Duodenal mucosa (tissue), 2 donors: ENCODE data around the gene SPDYE2.
"Not testable (repeated sequence)": the region's sequence is repeated elsewhere in the genome, so short reads cannot be mapped to it uniquely, and the experiment has no call there.

Experiments used
- H3K27ac ChIP-seq: one replicate; pipeline ENCODE4 v1.7.0; 2013; ENCODE audit warnings: low read depth, low read length
- H3K27me3 ChIP-seq, 2 donors: one replicate each; pipeline ENCODE4 v1.7.0; 2013; ENCODE audit warnings: low read length in 2 of 2, control low read depth in 1 of 2; ENCODE audit not compliant: insufficient read depth in 2 of 2, control insufficient read depth in 1 of 2
- H3K36me3 ChIP-seq, 2 donors: one replicate each; pipeline ENCODE4 v1.7.0; 2013; ENCODE audit warnings: low read length in 2 of 2, control low read depth in 1 of 2; ENCODE audit not compliant: insufficient read depth in 2 of 2, control insufficient read depth in 1 of 2
- H3K4me1 ChIP-seq, 2 donors: one replicate each; pipeline ENCODE4 v1.7.0; 2013; ENCODE audit warnings: low read length in 2 of 2, control low read depth in 1 of 2; ENCODE audit not compliant: insufficient read depth in 2 of 2, control insufficient read depth in 1 of 2
- H3K4me3 ChIP-seq, 2 donors: one replicate each; pipeline ENCODE4 v1.7.0; 2013; ENCODE audit warnings: low read length in 2 of 2, low read depth in 1 of 2
- H3K9ac ChIP-seq, 2 donors: one replicate each; pipeline ENCODE4 v1.7.0; 2013; ENCODE audit warnings: low read length in 2 of 2, low read depth in 1 of 2
- H3K9me3 ChIP-seq, 2 donors: one replicate each; pipeline ENCODE4 v1.7.0; 2013; ENCODE audit warnings: low read length in 2 of 2, control low read depth in 1 of 2; ENCODE audit not compliant: control insufficient read depth in 1 of 2

SPDYE2 gene

GRCh38 chr7:102550808-102551422, at the start of gene SPDYE2:
SPDYE2 (plus strand) TSS chr7:102551226; CDS start chr7:102553256, 2,030 bp downstream.
- H3K27me3 ChIP-seq, H3K9me3 ChIP-seq, H3K27ac ChIP-seq, H3K4me3 ChIP-seq, H3K9ac ChIP-seq, H3K36me3 ChIP-seq, H3K4me1 ChIP-seq: not testable (repeated sequence)

DNA sequence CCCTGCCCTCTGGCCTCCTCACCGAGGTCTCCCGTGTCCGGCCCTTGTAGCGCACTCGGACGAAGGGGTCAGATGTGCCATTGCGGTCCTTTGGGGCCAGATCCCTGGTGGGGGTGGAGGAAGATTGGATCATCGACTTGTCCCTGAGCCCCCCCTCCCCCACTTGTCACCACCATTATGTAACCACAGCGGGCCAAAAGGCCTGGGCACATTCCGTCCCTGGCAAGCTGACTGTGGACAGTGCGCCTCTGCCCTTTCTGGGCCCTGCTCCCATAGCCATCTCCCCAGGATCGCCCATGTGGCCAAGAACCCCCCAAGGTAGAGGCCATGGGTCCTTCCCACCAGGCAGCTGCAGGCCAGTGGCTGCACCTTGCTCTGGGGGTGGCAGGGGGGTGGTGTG, 47.9 kb upstream of the SPDYE2 start:
- H3K27me3 ChIP-seq, H3K4me1 ChIP-seq, H3K27ac ChIP-seq, H3K9ac ChIP-seq, H3K36me3 ChIP-seq, H3K9me3 ChIP-seq, H3K4me3 ChIP-seq: not testable (repeated sequence)

DNA sequence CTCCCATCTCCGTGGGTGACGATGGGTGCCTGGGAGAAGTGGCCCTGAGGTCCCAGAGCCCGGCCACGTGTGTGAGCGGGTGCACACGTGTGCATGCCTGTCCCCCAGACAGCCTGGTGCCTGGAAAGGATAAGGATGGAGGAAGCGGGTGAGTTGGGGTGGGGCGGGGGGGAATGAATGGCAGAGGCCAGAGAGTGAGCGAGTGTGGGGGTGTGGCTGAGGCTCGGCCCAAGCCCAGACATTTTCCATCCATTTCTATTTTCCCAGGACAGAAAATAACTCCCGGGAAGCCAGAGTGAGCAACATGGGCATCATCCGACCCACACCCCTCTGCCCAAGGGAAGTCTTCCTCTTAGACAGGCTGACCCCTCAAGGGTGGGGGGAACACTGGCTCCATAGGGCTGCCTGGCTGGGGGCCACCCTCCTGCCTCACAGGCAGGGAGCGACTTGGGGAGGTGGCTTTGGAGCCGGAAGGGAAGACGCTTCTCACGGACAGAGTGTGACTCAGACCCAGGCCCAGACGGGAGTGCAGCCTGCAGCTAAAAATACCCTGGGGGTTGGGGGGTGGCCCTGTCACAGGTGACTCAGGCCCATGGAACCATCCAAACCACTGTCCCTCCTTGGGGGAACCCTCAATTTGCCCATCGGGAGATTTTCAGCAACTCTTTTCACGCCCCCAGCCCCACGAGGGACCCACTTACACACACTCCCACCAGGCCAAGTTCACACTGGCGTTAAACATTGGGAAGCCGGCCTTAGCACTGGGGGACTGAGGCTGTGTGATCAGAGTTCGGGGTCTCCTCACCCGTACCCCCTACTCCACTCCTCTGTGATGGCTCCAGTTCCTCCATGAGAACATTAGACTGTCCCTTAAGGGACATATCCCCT, 45.5 kb upstream of the SPDYE2 start:
- not testable (repeated sequence) for H3K27ac ChIP-seq, H3K9ac ChIP-seq

DNA sequence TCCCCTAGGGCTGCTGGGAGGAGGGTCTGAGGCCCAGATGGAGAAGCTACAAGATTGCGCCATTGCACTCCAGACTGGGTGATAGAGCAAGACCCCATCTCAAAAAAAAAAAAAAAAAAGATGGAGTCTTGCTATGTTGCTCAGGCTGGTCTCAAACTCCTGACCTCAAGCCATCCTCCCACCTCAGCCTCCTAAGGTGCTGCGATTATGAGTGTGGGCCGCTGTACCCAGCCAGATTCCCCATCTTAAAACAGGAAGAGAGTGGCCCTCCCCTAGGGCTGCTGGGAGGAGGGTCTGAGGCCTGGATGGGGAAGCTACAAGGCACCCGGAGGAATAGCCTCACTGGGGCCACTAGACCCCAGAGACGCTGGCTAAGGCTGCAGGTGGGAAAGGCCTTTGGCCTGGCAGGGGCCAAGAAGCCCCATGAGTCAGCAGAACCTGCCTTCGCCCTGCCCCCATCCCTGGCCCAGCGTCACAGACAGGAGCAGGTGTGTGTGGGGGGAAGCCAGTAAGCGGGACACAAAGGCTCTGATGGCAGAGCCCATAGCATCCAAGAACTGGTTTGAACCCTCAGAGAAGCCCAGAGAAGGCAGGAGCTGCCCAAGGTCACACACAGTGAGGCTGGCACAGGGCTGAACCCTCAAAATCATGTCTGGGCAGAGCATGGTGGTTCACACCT, 43.5 kb upstream of the SPDYE2 start:
- H3K36me3 ChIP-seq, H3K4me3 ChIP-seq, H3K4me1 ChIP-seq, H3K27me3 ChIP-seq, H3K9me3 ChIP-seq, H3K27ac ChIP-seq, H3K9ac ChIP-seq: not testable (repeated sequence)

More for the DNA sequence above, 45.5 kb upstream of the SPDYE2 start:
- not testable (repeated sequence) for H3K27me3 ChIP-seq, H3K4me1 ChIP-seq, H3K9me3 ChIP-seq, H3K36me3 ChIP-seq, H3K4me3 ChIP-seq

DNA sequence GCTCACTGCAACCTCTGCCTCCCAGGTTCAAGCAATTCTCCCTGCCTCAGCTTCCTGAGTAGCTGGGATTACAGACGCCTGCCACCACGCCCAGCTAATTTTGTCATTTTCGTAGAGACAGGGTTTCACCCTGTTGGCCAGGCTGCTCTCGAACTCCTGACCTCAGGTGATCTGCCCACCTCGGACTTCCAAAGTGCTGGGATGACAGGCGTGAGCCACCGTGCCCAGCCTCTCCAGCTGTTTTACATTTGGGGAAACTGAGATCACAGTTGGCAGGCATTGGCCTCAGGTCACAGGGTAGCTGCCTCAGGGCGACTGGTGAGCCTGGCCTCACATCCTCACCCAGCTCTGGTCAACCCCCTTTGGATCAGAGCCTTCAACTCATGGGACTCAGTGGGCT, 40.5 kb upstream of the SPDYE2 start:
- H3K9ac ChIP-seq, H3K36me3 ChIP-seq, H3K9me3 ChIP-seq, H3K4me3 ChIP-seq, H3K27me3 ChIP-seq, H3K4me1 ChIP-seq, H3K27ac ChIP-seq: not testable (repeated sequence)

DNA sequence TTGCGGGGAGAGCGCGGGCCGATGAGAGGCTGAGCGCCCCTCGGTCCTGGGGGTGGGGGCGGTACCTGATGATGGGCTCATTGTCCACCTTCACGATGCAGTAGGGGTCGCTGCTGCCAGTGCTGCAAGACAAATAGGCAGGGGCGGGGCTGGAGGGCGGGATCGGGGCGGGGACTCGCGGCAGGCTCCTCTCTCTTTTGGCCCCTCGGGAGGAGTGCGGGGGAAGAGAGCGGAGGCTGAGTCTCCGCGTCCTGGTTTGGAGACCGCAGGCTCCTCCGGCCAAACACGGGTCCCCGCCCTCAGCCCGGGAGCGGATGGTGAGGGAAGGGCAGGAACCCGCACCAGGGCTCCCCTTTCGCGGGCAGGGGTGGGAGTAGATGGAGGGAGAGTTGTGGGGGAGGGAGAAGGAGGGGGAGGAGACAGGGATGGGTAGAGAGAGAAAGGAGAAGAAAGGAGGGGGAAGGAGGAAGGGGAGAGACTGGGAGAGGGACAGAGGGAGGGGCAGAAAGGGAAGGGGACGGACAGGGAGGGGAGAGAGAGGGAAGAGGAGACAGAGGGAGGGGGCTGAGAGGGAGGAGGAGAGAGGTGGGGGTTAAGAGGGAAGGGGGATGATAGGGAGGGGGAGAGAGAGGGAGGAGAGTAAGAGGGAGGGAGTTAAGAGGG, 39.0 kb upstream of the SPDYE2 start:
- H3K27me3 ChIP-seq, H3K4me1 ChIP-seq, H3K27ac ChIP-seq, H3K4me3 ChIP-seq, H3K9ac ChIP-seq, H3K9me3 ChIP-seq, H3K36me3 ChIP-seq: not testable (repeated sequence)

- not testable (repeated sequence) for H3K36me3 ChIP-seq, H3K9me3 ChIP-seq, H3K27ac ChIP-seq, H3K27me3 ChIP-seq, H3K4me1 ChIP-seq, H3K9ac ChIP-seq, H3K4me3 ChIP-seq
Measured at GRCh38 chr7:102512642-102513221, 38.3 kb upstream of the SPDYE2 start.

- H3K4me1 ChIP-seq: not testable (repeated sequence)
Measured at GRCh38 chr7:102514881-102515721, 35.9 kb upstream of the SPDYE2 start.

DNA sequence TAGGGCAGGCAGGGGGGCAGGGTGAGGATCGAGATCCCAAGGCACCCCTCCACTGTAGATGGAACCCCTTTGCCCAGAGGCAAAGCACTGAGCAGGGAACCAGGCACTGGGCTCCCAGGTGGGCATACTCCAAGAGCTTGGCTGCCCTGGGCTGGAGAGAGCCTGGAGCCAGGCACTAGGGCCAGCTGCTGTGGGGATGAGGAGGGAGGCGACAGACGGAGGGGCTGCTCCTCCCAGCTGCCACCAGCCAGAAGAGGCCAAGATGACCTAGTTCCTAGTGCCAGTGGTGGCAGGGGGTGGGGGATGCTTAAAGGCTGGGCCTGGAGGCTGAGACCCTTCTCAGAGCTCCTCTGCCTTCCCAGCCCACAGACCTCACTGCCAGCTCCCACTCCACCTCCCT, 35.1 kb upstream of the SPDYE2 start:
- H3K27ac ChIP-seq, H3K9me3 ChIP-seq, H3K4me3 ChIP-seq, H3K9ac ChIP-seq, H3K36me3 ChIP-seq, H3K27me3 ChIP-seq, H3K4me1 ChIP-seq: not testable (repeated sequence)

More at GRCh38 chr7:102514881-102515721, 35.9 kb upstream of the SPDYE2 start:
- H3K4me3 ChIP-seq, H3K9me3 ChIP-seq, H3K27me3 ChIP-seq, H3K36me3 ChIP-seq, H3K27ac ChIP-seq, H3K9ac ChIP-seq: not testable (repeated sequence)
